ENCODE results near the gene BCL2L12.
A peak's percentile ranks its signal among the peaks of the same experiment; 100 is the strongest.

Gene BCL2L12

DNA sequence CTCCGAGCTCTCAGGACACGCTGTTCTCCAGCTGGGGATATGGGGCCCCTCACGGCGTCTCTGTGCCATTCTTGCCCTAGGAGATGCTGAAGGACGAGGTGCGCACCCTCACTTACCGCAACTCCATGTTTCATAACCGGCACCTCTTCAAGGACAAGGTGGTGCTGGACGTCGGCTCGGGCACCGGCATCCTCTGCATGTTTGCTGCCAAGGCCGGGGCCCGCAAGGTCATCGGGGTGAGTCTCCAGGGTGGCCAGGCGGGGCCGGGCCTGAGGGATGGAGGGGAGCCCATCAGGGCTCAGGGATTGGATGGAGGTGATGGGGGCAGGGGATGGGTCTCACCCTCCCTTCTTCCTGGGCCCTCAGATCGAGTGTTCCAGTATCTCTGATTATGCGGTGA, 16.1 kb downstream of the BCL2L12 start:
- TF ChIP-seq CTCF (conservative IDR thresholded peaks at IDR 0.05; ENCODE audit: low read depth, low read length), result no peak
- no peak for DNase-seq (ENCODE audit: low read depth)
- no peak overlapping the region for H3K4me3 ChIP-seq (ENCODE audit: low read depth, low read length)

- H3K4me3 ChIP-seq (ENCODE audit: low read depth, low read length), result no peak overlapping the region
- TF ChIP-seq CTCF (conservative IDR thresholded peaks at IDR 0.05; ENCODE audit: low read depth, low read length), result no peak
- no peak for DNase-seq (ENCODE audit: low read depth)
Measured at GRCh38 chr19:49682274-49682673, 16.5 kb downstream of the BCL2L12 start.

GRCh38 chr19:49683814-49684250, 18.1 kb downstream of the BCL2L12 start:
- no peak for TF ChIP-seq CTCF (conservative IDR thresholded peaks at IDR 0.05; ENCODE audit: low read depth, low read length)
- DNase-seq (ENCODE audit: low read depth), result no peak

GRCh38 chr19:49684251-49684982, 18.7 kb downstream of the BCL2L12 start:
- DNase-seq (ENCODE audit: low read depth), result no peak
- no peak overlapping the region for H3K4me3 ChIP-seq (ENCODE audit: low read depth, low read length)
- peak; percentile 51 for TF ChIP-seq CTCF (conservative IDR thresholded peaks at IDR 0.05; ENCODE audit: low read depth, low read length)

More at GRCh38 chr19:49683814-49684250, 18.1 kb downstream of the BCL2L12 start:
- H3K4me3 ChIP-seq (ENCODE audit: low read depth, low read length), result no peak overlapping the region

- TF ChIP-seq CTCF (conservative IDR thresholded peaks at IDR 0.05; ENCODE audit: low read depth, low read length), result peak; percentile 27
- no peak overlapping the region for H3K4me3 ChIP-seq (ENCODE audit: low read depth, low read length)
- DNase-seq (ENCODE audit: low read depth), result no peak
Measured at GRCh38 chr19:49684983-49685553, 19.3 kb downstream of the BCL2L12 start.

DNA sequence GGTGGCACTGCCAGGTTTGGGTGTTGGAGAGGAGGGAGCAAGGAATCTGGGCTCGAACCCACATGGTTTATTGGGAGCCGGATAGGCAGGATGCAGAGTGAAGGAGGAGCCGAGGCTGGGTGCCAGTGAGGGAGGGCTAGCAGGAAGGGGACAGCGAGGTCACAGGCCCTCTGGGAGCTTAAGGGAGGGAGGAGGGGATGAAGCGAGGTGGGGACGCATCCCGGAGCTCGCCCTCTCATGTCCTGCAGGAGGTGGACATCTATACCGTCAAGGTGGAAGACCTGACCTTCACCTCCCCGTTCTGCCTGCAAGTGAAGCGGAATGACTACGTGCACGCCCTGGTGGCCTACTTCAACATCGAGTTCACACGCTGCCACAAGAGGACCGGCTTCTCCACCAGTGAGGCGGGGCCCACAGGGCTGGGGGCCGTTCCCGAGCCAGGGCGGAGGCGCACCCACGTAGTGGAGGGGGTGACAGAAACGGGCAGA, 20.2 kb downstream of the BCL2L12 start:
- no peak overlapping the region for H3K4me3 ChIP-seq (ENCODE audit: low read depth, low read length)
- no peak for TF ChIP-seq CTCF (conservative IDR thresholded peaks at IDR 0.05; ENCODE audit: low read depth, low read length)
- no peak for DNase-seq (ENCODE audit: low read depth)

All from choroid plexus epithelial cell (primary cell).